ENCODE measurements around the gene FAM163B. TPM values are rescaled to one million over a fixed set of nuclear protein-coding genes. Genes with fewer than 3 reads are reported as not detected.

FAM163B gene
- total RNA-seq, 1 donor from 2014 or later = not detected

DNA sequence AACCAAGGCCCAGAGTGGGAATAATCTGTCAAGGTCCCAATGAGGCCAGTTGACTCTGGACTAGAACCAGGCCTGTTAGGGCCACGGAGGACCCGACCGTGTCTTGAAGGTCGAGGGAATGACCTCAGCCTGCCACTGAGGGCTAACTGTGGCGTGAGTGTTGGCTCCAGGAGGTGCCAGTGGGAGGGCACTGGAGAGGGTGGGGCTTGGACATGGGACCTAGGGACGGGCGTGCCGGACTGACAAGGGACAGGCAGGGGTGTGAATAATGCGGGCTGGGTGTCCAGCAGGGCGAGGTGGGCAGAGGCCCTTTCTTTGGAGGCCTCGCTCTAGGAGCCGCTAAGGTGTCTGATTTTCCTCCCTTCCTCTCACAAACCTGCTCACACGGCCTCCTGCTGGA is 67.2 kb downstream of the FAM163B start:
- ATAC-seq = no peak

DNA sequence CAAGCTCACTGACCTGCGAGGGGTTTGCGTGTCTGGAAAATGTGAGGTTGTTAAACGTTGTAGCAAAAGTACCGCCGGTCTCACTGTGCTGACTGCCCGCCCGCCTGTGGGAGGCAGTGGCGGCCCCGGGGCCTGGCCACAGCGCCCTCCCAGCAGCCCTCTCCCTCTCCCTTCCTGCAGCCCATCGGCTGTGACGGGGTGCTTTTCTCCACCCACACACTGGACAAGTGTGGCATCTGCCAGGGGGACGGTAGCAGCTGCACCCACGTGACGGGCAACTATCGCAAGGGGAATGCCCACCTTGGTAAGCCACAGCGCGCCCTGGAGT is 68.5 kb downstream of the FAM163B start:
- ATAC-seq = no peak

DNA sequence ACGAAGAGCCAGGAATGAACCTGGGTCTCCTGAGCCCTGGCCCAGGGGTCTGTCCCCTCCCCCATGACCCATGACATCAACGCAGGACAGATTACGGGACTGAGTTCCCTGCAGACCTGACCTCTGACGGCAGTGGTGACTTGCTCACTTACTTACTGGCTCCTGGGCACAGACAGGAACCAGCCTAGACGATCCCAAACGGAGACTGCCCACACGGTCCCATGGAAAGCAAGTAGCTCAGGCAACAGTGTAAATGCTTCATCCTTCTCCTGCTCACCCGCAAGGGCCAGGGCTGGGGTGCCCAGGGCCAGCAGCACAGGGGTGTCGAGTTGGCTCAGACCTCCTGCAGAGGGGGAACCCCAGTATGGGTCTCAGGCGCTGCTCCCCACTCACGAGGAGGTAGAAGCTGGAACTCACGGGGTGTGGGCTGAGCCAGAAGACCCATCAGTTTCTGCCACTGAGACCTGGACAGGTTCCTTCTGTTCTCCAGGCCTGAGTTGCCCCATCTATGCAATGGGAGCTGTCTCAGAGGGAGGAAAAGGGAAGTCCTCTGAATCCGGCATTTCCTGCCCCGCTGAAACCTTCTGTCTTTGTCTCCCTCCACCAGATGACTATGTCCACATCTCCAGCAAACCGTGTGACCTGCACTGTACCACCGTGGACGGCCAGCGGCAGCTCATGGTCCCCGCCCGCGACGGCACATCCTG is 69.0 kb downstream of the FAM163B start:
- ATAC-seq = no peak

DNA sequence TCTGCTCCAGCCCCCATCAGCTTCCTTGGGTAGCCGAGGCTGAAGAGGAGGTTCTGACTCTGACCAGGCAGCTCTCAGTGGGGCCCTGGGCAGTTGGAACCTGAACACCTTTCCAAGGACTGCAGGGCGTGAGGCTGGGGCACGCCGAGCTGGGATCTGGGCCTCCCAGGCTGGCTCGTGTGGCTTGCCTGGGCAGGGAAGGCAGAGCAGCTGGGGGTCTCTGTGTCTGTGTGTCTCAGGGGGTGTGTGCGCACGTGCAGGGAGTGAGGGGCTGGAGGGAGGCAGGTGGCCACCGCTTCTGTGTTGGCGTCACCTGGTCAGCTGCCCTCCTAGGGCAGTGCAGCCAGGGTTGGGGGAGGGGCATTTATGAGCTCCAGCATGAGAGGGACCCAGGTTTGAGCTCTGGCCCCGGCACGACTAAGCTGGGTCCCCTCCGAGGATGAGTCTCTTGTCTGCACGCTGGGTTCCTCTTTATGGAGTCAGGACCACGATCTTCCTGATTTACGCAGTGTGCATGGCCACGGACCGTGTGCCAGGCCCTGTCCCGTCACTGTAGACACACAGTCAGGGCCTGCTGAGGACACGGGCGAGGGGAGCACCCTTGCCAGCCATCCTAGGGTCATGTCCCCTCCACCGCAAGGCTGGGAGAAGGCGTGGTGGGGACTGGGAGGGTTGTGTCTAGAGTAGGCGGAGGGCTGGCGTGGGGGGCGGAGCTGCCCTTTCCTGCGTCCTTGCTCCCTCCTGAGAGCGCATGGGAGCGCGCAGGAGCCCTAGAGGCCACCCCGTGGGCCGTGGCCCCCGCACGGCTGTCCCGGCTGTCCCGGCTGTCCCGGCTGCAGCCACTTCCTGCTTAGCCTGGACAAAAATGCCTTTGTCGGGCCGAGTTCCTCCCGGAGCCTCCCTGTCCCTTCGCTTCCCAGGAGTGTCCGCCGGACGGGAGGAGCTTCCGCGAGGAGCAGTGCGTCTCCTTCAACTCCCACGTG is 70.0 kb downstream of the FAM163B start:
- ATAC-seq = peak; percentile 46

DNA sequence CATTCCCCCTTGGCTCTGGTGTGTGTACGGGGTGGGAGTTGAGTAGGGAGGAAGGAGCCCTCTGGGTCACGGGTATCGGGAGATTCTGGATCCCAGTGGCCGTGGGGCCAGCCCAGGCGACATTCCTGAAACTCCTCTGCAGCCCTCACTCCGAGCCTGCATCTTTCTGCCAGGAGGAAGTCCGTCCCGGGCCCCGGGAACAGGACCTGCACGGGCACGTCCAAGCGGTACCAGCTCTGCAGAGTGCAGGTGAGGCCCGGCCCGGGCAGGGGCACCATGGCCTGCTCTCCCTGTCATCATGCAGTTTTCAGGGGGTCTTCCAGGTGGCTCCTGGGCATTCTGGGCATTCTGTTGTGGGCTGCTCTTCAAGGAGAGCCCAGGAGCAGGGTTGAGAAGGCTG is 71.0 kb downstream of the FAM163B start:
- no peak for ATAC-seq

DNA sequence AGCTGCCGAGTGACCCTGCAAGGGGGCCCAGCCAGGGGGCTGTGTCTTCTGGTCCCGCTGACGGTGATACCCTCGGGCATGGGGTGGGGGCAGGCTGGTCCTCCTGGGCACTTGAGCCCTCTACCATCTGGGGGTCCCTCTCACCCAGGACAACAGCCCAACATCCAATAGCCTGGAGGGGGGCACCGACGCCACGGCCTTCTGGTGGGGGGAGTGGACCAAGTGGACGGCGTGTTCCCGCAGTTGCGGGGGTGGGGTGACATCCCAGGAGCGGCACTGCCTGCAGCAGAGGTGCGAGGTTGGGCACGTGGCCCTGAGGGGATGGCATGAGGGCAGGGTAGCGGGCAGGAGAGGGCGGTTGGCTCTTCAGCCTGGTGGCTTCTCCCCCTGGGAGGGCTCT is 71.9 kb downstream of the FAM163B start:
- no peak for ATAC-seq

DNA sequence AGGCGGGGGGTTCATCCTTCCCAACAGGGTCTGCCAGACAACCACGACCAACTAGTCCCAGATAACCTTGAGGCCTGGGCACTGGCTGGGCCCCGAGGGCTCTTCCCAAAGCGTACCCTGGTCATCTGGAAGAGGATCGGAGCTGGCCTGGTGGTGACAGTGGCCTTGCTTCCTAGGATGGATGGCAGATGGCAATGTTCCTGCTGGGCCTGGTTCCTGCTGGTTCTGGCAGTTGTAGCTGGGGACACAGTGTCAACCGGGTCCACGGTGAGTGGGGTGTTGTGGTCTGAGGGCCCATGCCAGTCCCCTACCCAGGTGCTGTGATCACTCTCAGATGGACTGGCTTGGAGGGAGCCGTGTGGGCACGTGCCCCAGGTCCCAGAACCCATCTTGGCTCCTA is 72.7 kb downstream of the FAM163B start:
- no peak for ATAC-seq

DNA sequence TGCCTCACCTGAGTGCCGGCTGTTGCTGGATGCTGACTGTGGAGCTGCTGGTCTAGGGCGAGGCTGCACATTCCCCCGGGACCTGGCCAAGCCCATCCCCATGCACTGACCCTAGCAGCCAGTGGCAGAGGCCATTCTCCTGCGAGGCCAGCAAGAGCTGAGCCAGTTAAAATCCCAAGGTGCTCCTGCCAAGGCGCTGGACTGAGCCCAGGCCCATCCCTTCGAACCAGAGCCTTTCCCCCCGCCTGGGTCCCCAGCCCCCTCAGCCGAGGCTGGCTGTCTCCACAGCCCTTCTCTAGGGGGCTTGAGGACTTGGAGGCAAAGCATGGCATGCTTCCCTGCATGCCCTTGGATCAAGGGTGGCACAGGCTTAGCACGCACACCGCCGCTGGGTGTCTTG is 73.1 kb downstream of the FAM163B start:
- no peak for ATAC-seq

DNA sequence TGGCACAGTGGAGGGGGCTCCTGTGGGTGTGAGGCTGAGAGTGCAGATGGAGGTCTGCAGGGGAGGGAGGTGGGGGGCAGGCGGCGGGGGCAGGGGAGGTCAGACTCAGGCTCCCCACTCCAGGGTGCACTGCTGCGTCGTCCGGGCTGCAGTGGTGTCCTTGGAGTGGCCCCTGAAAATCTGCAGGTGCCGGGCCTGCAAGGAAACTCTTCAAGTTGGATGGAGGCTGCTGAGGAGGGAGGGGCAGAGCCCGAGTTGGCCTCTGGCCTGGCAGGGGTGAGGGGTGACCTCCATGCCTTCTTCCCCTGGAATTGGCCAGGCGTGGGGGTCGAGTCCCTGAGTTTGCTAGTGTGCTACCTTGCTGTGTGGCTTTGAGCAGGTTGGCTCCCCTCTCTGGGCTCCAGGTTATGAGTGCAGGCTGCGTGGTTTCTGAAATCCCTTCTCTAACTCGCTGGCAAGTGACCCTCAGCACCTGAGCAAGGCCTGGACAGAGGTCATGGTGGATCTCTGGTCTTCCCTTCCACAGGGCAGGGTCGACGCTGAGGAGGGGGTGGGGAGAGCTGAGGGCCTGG is 73.8 kb downstream of the FAM163B start:
- ATAC-seq = no peak

DNA sequence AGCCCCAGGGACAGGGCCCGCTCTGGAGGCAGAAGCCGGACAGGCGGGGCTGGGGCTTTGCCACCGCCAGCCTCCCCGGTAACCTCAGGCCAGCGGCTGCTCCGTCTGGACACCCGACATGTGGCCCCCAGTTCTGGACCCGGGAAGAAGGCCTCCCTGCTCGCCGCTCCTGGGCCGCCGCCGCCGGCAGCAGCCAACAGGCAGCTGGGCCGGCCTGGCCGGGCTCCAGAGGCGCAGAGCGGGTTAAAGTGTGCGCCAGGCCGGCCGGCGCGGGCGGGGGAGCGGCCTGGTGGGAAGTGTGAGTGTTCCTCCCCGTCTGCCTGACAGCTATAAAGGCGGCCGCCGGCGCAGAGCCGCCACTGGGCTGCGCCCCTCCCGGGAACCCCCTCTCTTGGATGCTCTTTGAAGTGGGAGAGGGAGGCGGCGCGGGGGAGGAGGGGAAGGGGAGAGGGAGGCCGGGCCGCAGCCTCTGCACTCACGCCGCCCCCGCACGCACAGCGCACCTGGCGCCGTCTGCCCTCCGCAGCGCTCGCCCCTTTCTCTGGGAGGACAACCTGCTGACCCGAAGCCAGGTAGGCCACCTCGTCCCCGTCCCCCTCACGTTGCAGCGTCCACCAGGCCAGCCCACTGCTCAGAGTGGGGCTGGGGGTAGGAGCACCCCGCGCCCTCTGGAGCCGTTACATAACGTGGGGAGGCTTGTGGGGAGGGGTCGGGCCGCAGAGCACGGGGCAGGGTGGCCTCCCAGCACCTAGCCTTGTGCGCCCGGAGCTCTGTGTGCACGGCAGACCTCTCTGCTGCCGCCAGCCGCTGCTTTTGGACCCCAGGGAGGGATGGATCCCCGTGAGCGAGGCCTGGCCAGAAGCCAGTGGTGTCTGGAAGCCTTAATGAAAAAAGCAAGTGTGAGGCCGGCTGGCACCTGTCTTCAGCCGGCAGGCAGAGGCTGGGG is 74.6 kb downstream of the FAM163B start, which contains the start of gene ADAMTSL2:
ADAMTSL2 (plus strand) TSS at position 359 of the 946 bp plus-strand sequence. CDS start 2,009 bp downstream, outside the sequence.
- no peak for ATAC-seq

DNA sequence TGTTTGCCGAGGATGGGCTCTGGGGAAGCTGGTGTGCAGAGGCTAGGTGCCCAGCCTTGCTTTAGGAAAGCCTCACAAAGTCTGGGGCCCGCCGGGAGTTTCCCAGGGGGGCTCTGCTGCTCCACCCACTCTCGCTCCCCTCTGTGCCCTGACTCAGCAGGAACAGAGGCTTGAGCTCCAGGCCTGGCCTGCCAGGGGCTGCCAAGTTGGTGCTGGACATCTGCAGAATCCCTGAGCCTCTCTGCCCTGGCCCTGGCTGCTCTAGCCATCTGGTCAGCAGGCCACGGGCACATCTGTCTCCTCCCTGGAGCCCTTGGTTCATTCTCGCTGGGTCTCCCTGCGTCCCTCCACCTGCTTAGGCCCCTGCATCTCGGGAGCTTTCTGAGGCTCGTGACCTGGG is 75.3 kb downstream of the FAM163B start:
- ATAC-seq = no peak

DNA sequence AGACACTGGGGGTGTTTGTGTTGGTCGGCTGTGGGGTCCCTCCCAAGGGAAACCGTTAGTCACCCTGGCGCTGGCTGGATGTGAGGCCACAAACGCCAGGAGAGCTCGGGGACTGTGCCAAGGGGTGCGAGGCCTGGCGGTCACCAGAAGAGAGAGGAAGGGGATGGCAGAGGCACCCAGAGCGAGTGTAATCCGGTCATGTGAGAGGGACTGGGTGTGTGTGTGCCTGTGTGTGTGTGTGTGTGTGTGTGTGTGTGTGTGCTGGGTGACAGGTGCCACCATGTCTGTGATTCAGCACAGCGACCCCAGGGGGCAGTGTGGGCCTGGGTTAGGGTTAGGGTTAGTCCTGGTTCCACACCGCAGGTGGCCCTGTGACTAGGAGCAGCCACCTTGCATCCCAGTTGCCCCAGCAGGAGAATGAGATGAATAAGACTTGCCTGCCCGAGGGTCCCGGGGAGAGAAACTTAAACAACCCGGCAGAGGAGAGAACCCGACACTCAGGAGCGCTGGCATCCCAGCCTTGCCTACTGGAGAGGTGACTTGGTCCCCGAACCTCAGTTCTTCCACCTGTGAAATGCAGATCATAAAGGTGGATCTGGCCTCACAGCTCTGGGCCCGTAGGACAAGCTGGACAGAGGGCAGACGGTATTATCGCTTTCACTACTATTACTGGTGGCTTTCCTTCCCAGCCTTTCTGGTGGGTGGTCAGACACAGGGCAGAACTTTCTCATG is 76.1 kb downstream of the FAM163B start:
- ATAC-seq = peak; percentile 56

DNA sequence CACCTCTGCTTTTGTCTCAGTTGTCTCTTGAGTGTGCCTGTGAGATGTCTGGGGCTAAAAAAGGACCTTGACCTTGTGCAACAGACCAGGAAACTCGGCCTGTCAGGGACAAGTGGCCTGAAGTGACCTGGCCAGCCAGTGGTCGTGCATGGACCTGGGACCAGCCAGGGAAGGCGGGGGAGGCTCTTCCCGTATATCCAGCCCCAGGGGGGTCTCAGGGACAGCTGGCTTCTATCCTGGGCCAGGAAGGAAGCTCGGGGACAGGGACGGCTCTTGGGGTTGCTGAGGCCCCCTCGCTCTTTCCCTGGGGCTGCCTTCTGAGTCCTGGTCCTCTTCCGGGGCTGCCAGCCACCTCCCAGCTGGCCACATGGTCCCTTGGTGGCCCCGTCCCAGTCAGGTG is 77.9 kb downstream of the FAM163B start:
- ATAC-seq = no peak

DNA sequence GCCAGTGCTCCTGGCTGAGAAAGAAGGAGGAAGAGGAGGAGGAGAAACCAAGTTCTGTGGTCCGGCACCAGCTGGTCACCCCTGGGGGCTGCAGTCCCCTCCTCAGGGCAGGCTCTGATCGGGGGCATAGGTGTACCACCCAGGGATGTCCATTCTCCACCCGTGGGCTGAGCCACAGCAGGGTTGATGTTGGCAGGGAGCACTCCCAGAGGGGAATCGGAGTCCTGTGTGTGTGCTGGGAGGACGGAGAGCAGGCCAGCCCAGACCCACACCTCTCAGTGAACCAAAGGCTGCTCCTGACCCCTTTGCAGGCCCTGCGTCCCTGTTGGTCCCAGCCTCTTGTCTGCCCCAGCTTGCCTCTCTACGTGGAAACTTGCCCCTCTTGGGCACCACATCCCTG is 79.3 kb downstream of the FAM163B start:
- no peak for ATAC-seq

DNA sequence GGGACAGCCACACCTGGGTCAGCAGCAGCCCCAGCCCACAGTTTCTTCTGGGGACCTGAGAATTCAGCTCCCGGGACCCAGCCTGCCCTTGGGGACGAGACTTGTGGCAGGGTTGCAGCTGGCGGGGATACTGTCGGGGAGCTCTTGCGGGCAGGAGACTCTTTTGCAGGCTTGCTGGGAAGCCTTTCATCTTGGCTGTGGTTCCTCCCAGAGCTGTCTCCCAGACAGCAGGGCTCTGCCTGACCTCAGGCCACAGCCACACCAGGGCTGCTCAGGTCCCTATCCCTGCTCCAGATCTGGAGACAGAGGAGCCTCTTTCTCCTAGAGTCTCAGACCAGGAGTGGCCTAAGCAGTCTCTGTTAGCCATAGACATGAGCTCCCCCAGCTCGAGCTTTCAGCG is 79.7 kb downstream of the FAM163B start:
- ATAC-seq = no peak

DNA sequence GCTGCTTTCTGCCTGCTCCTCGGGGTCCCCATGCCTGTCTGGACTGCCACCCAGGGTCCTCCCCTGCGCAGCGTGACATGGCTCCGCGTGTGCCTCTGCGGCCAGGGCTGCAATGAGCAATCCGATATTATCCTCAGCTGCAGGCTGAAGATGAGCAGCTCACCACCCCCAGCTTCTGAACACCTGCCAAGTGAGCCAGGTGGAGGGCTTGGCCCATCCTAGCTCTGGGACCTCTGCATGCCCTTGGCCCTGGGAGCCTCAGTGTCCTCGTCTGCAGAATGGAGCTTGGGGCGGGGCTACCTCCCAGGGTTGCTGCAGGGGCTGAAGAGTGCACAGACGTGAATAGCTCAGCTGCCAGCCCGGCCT is 80.3 kb downstream of the FAM163B start:
- no peak for ATAC-seq

DNA sequence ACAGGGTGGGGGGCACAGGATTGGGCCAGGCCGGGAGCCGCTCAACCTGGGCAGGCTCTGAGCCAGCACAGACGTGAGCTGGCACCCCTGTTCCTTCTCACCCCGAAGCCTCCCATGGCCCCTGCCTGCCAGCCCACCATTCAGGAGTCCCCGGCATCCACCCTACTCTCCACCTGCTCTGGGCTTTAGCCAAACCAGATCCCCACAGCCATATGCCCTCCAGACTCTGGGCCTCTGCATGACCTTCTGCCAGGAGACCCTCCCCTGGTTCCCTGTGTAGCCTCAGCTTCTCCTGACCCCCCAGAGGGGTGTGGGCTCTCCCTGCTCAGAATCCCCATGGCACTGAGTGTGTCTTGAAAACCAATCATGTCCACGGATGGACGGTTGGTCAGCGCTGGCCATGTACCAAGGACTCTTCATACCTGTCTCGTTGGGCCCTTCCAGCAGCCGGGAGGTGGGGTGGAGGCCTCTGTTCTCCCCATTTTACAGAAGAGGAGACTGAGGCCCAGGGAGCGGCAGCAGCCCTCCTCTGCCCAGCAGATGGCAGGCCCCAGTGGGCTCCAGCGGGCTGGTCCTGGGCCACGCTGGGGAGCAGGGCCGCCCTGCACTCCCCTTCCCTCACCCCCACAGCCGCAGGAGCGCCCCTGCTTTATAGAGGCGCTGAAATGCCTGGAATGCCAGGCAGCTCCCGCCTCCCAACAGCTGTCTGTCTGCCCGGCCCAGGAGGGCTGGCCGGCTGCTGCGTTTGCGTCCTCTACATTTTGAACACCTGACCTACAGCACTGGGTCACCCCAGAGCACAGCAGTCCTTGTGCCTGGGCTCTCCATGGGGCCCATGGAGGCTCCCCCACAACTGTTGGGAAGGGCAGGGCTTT is 81.0 kb downstream of the FAM163B start:
- no peak for ATAC-seq

DNA sequence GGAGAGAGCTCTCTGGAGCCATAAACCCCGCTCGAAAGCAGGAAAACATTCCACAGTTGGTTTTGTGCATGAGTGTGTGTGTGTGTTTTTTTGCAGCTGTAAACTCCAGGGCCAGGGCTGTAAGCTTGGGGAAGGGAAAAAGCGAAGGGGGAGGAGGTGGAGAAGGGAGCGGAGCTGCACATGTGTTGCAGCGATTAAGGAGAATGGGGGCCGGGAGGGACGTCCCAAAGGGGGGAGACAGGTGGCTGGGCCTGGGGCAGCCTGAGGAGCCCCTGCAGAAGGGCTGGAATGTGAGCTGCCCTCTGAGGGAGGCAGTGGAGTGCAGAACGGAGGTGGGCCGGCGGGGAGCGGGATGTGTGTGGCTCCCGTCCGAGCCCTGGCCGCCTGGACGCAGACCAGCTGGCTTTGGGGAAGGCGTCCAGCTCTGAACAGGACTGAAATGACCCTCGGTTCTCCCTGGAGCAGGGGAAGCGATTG is 81.7 kb downstream of the FAM163B start:
- ATAC-seq = no peak
